ENCODE results near the gene RNU5D-1. TPM values are rescaled to one million over a fixed set of nuclear protein-coding genes. Genes with fewer than 3 reads are reported as not detected.

RNU5D-1 gene
- total RNA-seq, 1 experiment from 2014 or later, result not detected

DNA sequence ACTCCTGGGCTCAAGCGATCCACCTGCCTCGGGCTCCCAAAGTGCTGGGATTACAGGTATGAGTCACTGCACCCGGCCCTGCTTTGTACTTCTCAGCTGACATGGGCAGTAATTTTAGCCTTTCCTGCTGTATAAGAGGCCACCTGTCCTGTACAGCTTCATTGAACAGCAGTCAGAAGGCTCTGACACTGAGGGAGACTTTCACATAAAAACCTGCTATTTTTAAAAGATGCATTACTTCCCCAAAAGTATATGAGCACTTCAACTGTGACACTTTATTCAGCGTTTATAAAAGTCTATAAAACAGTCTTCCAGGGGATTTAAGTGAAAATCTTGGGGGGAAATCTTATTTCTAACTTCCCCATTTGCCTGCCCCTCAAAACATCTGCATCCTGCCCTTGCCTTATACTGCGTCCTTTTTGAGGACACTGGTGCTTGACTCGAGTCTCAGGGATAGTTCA is 17.6 kb downstream of the RNU5D-1 start:
- no peak overlapping the region for H3K14ac ChIP-seq (ENCODE audit: insufficient read depth, low read length)
- no peak overlapping the region for H3T11ph ChIP-seq (ENCODE audit: low read length)
- no peak overlapping the region for H2BK120ac ChIP-seq (ENCODE audit: low read depth, low read length, poor library complexity, severe bottlenecking)
- H3K4ac ChIP-seq (ENCODE audit: low read depth, low read length), result no peak overlapping the region
- Mint-ChIP-seq H3K4me3 (no peak overlapping the region), H3K27me3 (ENCODE audit: low read depth) (peaks cover under 1% of the 10 kb centered on the region; the same call in 1 of the 2 replicates), H3K9me3 (peaks cover 7 to 9% of the 10 kb centered on the region in 2 experiments), H3K4me1 (peaks cover 8 to 11% of the 10 kb centered on the region in 2 experiments), H3K36me3 (ENCODE audit: insufficient read depth in 1 of 3, low read depth in 3 of 3) (peaks cover 0 to 7% (median 0%) of the 10 kb centered on the region in 3 experiments; a peak in 3 of 7 replicates), H3K27ac (no peak overlapping the region)
- H3K56ac ChIP-seq (ENCODE audit: insufficient read length, low read depth, low read length), result no peak overlapping the region
- H2BK5ac ChIP-seq (ENCODE audit: insufficient read length, low read length), result no peak overlapping the region
- no peak overlapping the region for H2BK12ac ChIP-seq (ENCODE audit: insufficient read length, low read depth, low read length)
- H3K4me1 ChIP-seq (ENCODE audit: insufficient read depth, low read length), result no peaks in the 10 kb centered on the region
- no peak overlapping the region for H2BK15ac ChIP-seq (ENCODE audit: low read depth, low read length)
- DNase-seq, result no peak
- no peak overlapping the region for H4K8ac ChIP-seq (replicated peaks; ENCODE audit: insufficient read length, low read depth, low read length)
- H4K5ac ChIP-seq (ENCODE audit: insufficient read length, low read depth, low read length), result no peak overlapping the region
- no peak overlapping the region for H2BK20ac ChIP-seq (ENCODE audit: low read depth, low read length, poor library complexity, severe bottlenecking)
- H2AFZ ChIP-seq (ENCODE audit: low read length), result no peak overlapping the region
- no peak overlapping the region for H3K18ac ChIP-seq (ENCODE audit: insufficient read length, low read depth, low read length)
- H3K23ac ChIP-seq (ENCODE audit: insufficient read length, low read depth, low read length), result no peak overlapping the region
- H3K23me2 ChIP-seq (ENCODE audit: insufficient read length, low read depth, low read length, poor library complexity, severe bottlenecking), result no peaks in the 10 kb centered on the region
- no peak overlapping the region for H2AK5ac ChIP-seq (ENCODE audit: insufficient read length, low read length)
- H4K20me1 ChIP-seq (ENCODE audit: control insufficient read depth, insufficient read depth, insufficient read length), result no peaks in the 10 kb centered on the region
- no peaks in the 10 kb centered on the region for H3K9me3 ChIP-seq (ENCODE audit: control insufficient read depth, low read depth, low read length)
- TF ChIP-seq, protein P1, sequence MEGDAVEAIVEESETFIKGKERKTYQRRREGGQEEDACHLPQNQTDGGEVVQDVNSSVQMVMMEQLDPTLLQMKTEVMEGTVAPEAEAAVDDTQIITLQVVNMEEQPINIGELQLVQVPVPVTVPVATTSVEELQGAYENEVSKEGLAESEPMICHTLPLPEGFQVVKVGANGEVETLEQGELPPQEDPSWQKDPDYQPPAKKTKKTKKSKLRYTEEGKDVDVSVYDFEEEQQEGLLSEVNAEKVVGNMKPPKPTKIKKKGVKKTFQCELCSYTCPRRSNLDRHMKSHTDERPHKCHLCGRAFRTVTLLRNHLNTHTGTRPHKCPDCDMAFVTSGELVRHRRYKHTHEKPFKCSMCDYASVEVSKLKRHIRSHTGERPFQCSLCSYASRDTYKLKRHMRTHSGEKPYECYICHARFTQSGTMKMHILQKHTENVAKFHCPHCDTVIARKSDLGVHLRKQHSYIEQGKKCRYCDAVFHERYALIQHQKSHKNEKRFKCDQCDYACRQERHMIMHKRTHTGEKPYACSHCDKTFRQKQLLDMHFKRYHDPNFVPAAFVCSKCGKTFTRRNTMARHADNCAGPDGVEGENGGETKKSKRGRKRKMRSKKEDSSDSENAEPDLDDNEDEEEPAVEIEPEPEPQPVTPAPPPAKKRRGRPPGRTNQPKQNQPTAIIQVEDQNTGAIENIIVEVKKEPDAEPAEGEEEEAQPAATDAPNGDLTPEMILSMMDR (conservative IDR thresholded peaks at IDR 0.05), result no peak
- WGBS (ENCODE audit: extremely low coverage, insufficient read length, low lambda C conversion rate), result no CpG with 5 or more reads among the region's 6 CpGs
- no peaks in the 10 kb centered on the region for H3K27me3 ChIP-seq (ENCODE audit: insufficient read depth, low read length)
- no peak overlapping the region for H4K91ac ChIP-seq (ENCODE audit: insufficient read length, low read depth, low read length)
- H3K27ac ChIP-seq (ENCODE audit: insufficient read length, low read depth, low read length), result no peak overlapping the region
- no peaks in the 10 kb centered on the region for H3K79me2 ChIP-seq (ENCODE audit: insufficient read depth, low read length)
- H3K9ac ChIP-seq (ENCODE audit: extremely low read depth, insufficient read length, low read length), result no peak overlapping the region
- H3K4me2 ChIP-seq (ENCODE audit: insufficient read depth, insufficient read length, low read length), result no peak overlapping the region
- no peaks in the 10 kb centered on the region for H3K79me1 ChIP-seq (ENCODE audit: insufficient read depth, low read depth, low read length, poor library complexity, severe bottlenecking)

Data from H9 (cell line).